Measurements from ENCODE around the gene FBXL20.
"Not testable (repeated sequence)": the region's sequence is repeated elsewhere in the genome, so short reads cannot be mapped to it uniquely, and the experiment has no call there.

The FBXL20 gene

DNA sequence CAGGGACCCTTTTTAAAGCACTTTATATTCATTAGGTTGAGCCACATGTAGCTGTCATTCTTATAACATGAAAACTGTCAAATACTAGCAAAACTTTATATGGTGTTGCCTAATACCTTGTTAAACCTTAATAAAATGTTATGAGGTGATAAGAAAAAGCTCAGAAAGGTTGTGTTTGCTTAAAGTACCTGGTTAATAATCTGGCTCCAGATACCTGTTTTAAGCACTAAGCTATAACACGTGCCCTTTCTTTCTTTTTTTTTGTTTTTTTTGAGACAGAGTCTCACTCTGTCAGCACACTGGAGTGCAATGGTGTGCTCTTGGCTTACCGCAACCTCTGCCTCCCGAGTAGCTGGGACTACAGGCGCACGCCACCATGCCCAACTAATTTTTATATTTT lies 116.7 kb downstream of the FBXL20 start:
- DNase-seq (ENCODE audit: low spot score) = no peak
- in situ Hi-C loops (cut with MboI; ENCODE audit: low pct_unique_long_range_greater_than_20kb, low sequenced_read_pairs, unreplicated experiment) = no loop called here
- TF ChIP-seq CTCF (IDR thresholded peaks at IDR 0.05; ENCODE audit: extremely low read depth, insufficient read depth, missing control alignments) = no peak

GRCh38 chr17:39283896-39284295 lies 117.5 kb downstream of the FBXL20 start:
- in situ Hi-C loops (cut with MboI; ENCODE audit: low pct_unique_long_range_greater_than_20kb, low sequenced_read_pairs, unreplicated experiment) = no loop called here
- TF ChIP-seq CTCF (IDR thresholded peaks at IDR 0.05; ENCODE audit: extremely low read depth, insufficient read depth, missing control alignments) = no peak
- no peak for DNase-seq (ENCODE audit: low spot score)

- DNase-seq (ENCODE audit: low spot score) = no peak
- in situ Hi-C loops (cut with MboI; ENCODE audit: low pct_unique_long_range_greater_than_20kb, low sequenced_read_pairs, unreplicated experiment) = no loop called here
- no peak for TF ChIP-seq CTCF (IDR thresholded peaks at IDR 0.05; ENCODE audit: extremely low read depth, insufficient read depth, missing control alignments)
Measured at GRCh38 chr17:39283098-39283497, 118.3 kb downstream of the FBXL20 start.

DNA sequence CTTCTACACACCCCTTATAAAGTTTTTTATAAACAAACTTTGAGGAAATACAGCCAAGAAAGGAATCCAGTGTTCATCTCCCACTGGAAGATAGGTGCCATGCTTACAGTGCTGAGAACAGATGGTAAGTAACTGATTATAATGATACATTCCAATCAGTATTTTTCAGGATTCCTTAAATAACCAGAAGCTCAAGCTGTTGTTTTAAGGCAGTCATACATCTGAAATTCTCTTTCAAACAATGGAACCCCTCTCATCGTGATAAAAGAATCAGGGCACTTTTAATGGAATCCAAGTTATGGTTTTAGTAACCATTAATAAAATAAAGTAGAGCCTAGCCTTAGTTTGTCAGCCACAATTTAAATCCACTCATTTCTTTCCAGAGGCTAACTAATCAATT lies 119.6 kb downstream of the FBXL20 start:
- DNase-seq (ENCODE audit: low spot score) = no peak
- TF ChIP-seq CTCF (IDR thresholded peaks at IDR 0.05; ENCODE audit: extremely low read depth, insufficient read depth, missing control alignments) = no peak
- in situ Hi-C loops (cut with MboI; ENCODE audit: low pct_unique_long_range_greater_than_20kb, low sequenced_read_pairs, unreplicated experiment) = no loop called here

- in situ Hi-C loops (cut with MboI; ENCODE audit: low pct_unique_long_range_greater_than_20kb, low sequenced_read_pairs, unreplicated experiment); DNase-seq (ENCODE audit: low spot score): not testable (repeated sequence)
Measured at GRCh38 chr17:39278246-39278645, 123.2 kb downstream of the FBXL20 start.

GRCh38 chr17:39277110-39277509 lies 124.3 kb downstream of the FBXL20 start:
- peak; percentile 41 for DNase-seq (ENCODE audit: low spot score)
- in situ Hi-C loops (cut with MboI; ENCODE audit: low pct_unique_long_range_greater_than_20kb, low sequenced_read_pairs, unreplicated experiment) = no loop called here
- no peak for TF ChIP-seq CTCF (IDR thresholded peaks at IDR 0.05; ENCODE audit: extremely low read depth, insufficient read depth, missing control alignments)

DNA sequence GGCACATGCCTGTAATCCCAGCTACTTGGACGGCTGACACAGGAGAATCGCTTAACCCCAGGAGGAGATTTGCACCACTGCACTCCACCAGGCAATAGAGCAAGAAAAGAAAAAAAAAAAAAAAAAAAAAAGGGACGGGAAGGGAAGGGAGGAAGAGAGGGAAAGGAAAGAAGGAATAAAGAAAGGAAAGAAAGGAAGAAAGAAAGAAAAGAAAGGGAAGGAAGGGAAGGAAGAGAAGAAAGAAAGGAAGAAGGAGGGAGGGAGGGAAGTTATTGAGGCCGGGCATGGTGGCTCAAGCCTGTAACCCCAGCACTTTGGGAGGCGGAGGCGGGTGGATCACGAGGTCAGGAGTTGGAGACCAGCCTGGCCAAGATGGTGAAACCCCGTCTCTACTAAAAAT lies 125.3 kb downstream of the FBXL20 start:
- in situ Hi-C loops (cut with MboI; ENCODE audit: low pct_unique_long_range_greater_than_20kb, low sequenced_read_pairs, unreplicated experiment) = no loop called here
- DNase-seq (ENCODE audit: low spot score) = no peak
- TF ChIP-seq CTCF (IDR thresholded peaks at IDR 0.05; ENCODE audit: extremely low read depth, insufficient read depth, missing control alignments) = no peak
